Measurements from ENCODE around the gene TEX51.

The TEX51 gene

DNA sequence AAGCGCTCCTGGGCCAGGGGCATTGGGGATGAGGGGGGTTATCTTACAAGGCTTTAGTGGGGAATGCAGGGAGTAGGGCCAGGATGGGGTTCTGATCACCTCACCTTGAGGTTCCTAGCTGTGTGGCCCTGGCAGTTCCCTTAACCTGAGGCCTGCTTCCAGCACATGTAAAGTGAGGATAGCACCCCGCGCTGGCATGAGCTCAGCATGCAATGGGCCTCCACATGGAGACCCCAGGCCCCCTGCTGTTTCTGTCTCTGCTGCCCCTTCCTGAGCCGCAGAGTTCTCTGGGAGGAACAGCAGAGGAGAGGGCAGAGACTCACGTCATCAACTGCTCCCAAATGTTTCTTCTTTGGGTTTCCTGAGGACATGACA is 8.6 kb upstream of the TEX51 start:
- H3K4me1 ChIP-seq (ENCODE audit: low read length), result no peaks in the 10 kb centered on the region
- H2AFZ ChIP-seq (ENCODE audit: low read length), result no peak overlapping the region
- no peaks in the 10 kb centered on the region for H3K36me3 ChIP-seq (replicated peaks; ENCODE audit: insufficient read depth, low read length)
- TF ChIP-seq EZH2phosphoT487 (IDR thresholded peaks at IDR 0.05; ENCODE audit: low read length), result no peak
- no peak for TF ChIP-seq EZH2 (optimal IDR thresholded peaks at IDR 0.05; ENCODE audit: low read depth, low read length)
- TF ChIP-seq, protein P1, sequence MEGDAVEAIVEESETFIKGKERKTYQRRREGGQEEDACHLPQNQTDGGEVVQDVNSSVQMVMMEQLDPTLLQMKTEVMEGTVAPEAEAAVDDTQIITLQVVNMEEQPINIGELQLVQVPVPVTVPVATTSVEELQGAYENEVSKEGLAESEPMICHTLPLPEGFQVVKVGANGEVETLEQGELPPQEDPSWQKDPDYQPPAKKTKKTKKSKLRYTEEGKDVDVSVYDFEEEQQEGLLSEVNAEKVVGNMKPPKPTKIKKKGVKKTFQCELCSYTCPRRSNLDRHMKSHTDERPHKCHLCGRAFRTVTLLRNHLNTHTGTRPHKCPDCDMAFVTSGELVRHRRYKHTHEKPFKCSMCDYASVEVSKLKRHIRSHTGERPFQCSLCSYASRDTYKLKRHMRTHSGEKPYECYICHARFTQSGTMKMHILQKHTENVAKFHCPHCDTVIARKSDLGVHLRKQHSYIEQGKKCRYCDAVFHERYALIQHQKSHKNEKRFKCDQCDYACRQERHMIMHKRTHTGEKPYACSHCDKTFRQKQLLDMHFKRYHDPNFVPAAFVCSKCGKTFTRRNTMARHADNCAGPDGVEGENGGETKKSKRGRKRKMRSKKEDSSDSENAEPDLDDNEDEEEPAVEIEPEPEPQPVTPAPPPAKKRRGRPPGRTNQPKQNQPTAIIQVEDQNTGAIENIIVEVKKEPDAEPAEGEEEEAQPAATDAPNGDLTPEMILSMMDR (IDR thresholded peaks at IDR 0.05; ENCODE audit: low read length), result no peak
- no peak overlapping the region for H3K4me3 ChIP-seq (ENCODE audit: low read length)
- no peak overlapping the region for H3K9ac ChIP-seq (ENCODE audit: low read length)
- no peaks in the 10 kb centered on the region for H3F3A ChIP-seq (ENCODE audit: insufficient read depth, low read length)
- no peaks in the 10 kb centered on the region for H4K20me1 ChIP-seq (ENCODE audit: insufficient read depth, low read length)
- no peaks in the 10 kb centered on the region for H3K79me2 ChIP-seq (ENCODE audit: low read length)
- H3K9me2 ChIP-seq (replicated peaks; ENCODE audit: insufficient read depth, low read length), result no peaks in the 10 kb centered on the region
- no peak overlapping the region for H3K4me2 ChIP-seq (ENCODE audit: low read depth, low read length)
- no peaks in the 10 kb centered on the region; the same call in 1 of the 2 replicates for H3K9me3 ChIP-seq (replicated peaks; ENCODE audit: insufficient read depth, low read length)
- no peaks in the 10 kb centered on the region for H3K27me3 ChIP-seq (replicated peaks; ENCODE audit: insufficient read depth, low read length)
- no peak for DNase-seq
- no peak overlapping the region for H3K27ac ChIP-seq (ENCODE audit: low read length)

DNA sequence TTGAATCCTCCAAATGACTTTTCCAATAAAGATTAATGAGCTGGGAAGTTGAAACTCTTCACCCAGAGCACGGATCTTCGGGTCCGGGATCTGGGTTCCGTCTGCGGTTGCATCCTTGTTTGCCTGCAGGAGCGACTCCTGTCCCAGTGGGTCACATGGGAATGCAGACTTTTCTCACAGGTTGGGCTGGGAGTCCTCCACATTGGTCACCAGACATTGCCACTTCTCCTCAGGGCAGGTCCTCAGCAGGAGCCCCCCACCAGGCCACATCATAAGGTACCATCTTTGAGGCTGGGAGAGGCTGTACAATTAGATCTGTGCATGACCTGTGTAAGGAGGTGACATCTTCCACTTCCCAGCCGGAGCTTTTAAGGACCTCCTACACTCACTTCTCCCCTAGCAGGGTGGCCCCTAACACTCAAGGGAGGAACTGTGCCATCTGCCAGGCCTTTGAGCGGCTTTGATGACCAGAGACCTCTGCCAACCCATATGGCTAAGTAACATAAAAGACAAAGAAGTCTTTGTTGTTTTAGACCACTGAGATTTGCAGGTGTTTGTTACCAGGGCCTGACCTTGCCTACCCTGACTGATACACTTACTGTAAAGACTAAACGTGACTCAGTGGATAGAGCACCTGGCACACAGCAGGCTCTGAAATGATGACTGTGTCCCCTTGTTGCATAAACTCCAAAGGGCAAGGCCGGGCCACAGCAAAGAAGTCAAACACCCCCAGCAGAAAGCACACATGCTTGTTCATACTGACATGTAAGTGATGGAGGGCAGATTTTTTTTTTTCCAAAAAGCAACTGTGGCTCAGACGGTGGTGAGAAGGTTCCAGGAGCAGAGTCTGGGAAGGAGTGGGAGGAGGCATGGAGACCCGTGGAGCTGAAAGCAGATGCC is 7.9 kb upstream of the TEX51 start:
- TF ChIP-seq EZH2phosphoT487 (IDR thresholded peaks at IDR 0.05; ENCODE audit: low read length), result no peak
- no peak overlapping the region for H3K4me2 ChIP-seq (ENCODE audit: low read depth, low read length)
- no peak overlapping the region for H3K4me3 ChIP-seq (ENCODE audit: low read length)
- H3K4me1 ChIP-seq (ENCODE audit: low read length), result no peaks in the 10 kb centered on the region
- no peak overlapping the region for H2AFZ ChIP-seq (ENCODE audit: low read length)
- no peaks in the 10 kb centered on the region for H3F3A ChIP-seq (ENCODE audit: insufficient read depth, low read length)
- no peak overlapping the region for H3K9ac ChIP-seq (ENCODE audit: low read length)
- no peak for DNase-seq
- no peaks in the 10 kb centered on the region for H3K9me2 ChIP-seq (replicated peaks; ENCODE audit: insufficient read depth, low read length)
- H4K20me1 ChIP-seq (ENCODE audit: insufficient read depth, low read length), result no peaks in the 10 kb centered on the region
- H3K27me3 ChIP-seq (replicated peaks; ENCODE audit: insufficient read depth, low read length), result no peaks in the 10 kb centered on the region
- H3K9me3 ChIP-seq (replicated peaks; ENCODE audit: insufficient read depth, low read length), result no peaks in the 10 kb centered on the region; the same call in 1 of the 2 replicates
- no peaks in the 10 kb centered on the region for H3K79me2 ChIP-seq (ENCODE audit: low read length)
- H3K36me3 ChIP-seq (replicated peaks; ENCODE audit: insufficient read depth, low read length), result no peaks in the 10 kb centered on the region
- H3K27ac ChIP-seq (ENCODE audit: low read length), result no peak overlapping the region

DNA sequence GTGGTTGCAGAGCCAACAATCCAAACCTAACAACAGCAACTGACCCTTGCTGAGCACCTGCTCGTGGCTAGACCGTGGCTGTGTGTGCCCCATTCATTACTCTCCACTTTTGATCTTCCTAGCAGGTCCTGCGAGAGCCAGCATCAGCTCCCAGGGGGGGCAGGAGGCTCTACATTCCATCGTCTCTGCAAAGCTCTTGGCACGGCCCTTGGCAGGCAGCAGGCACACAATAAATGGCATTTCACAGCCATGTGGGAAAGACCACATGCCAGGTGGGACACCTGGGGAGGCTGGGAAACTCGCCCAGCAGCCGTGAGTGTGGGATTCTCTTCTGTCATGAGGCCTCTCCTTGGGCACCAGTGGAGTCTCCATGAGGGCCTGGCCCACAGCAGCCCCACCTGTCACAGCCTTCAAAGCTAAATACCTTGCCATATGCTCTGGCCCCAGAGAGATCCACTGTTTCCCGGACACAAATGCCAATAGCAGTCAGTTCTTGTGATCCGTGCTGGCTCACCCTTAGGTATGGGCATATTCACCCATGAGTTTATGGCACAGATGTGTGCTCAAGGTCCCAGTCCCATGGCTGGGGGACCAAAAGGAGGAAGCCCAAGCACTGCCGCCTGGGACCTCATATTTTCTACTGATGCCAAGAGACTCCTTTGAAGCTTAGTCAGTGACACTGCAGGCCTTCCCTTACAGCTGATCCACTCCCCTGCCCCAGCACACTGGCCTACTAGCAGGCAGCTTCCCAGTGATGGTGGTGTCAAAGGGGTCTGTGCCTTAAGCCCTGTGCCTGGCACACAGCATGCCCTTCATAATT is 6.8 kb upstream of the TEX51 start:
- H3K9me3 ChIP-seq (replicated peaks; ENCODE audit: insufficient read depth, low read length), result no peaks in the 10 kb centered on the region; the same call in 1 of the 2 replicates
- H3K9me2 ChIP-seq (replicated peaks; ENCODE audit: insufficient read depth, low read length), result no peaks in the 10 kb centered on the region
- no peaks in the 10 kb centered on the region for H3K27me3 ChIP-seq (replicated peaks; ENCODE audit: insufficient read depth, low read length)
- H3K4me2 ChIP-seq (ENCODE audit: low read depth, low read length), result no peak overlapping the region
- H3K4me3 ChIP-seq (ENCODE audit: low read length), result no peak overlapping the region
- H4K20me1 ChIP-seq (ENCODE audit: insufficient read depth, low read length), result no peaks in the 10 kb centered on the region
- H3K9ac ChIP-seq (ENCODE audit: low read length), result no peak overlapping the region
- no peak for DNase-seq
- H3K4me1 ChIP-seq (ENCODE audit: low read length), result no peaks in the 10 kb centered on the region
- H3K27ac ChIP-seq (ENCODE audit: low read length), result no peak overlapping the region
- no peaks in the 10 kb centered on the region for H3F3A ChIP-seq (ENCODE audit: insufficient read depth, low read length)
- no peaks in the 10 kb centered on the region for H3K79me2 ChIP-seq (ENCODE audit: low read length)
- no peak for TF ChIP-seq EZH2 (optimal IDR thresholded peaks at IDR 0.05; ENCODE audit: low read depth, low read length)
- TF ChIP-seq, protein P1 (IDR thresholded peaks at IDR 0.05; ENCODE audit: low read length), result no peak
- TF ChIP-seq EZH2phosphoT487 (IDR thresholded peaks at IDR 0.05; ENCODE audit: low read length), result no peak
- H2AFZ ChIP-seq (ENCODE audit: low read length), result no peak overlapping the region
- no peaks in the 10 kb centered on the region for H3K36me3 ChIP-seq (replicated peaks; ENCODE audit: insufficient read depth, low read length)
